Measurements from ENCODE around the gene CEP57L1. TPM values are rescaled to one million over a fixed set of nuclear protein-coding genes. Genes with fewer than 3 reads are reported as not detected.

CEP57L1 gene
- 13.9 and 19.2 TPM in 2 replicates for total RNA-seq

DNA sequence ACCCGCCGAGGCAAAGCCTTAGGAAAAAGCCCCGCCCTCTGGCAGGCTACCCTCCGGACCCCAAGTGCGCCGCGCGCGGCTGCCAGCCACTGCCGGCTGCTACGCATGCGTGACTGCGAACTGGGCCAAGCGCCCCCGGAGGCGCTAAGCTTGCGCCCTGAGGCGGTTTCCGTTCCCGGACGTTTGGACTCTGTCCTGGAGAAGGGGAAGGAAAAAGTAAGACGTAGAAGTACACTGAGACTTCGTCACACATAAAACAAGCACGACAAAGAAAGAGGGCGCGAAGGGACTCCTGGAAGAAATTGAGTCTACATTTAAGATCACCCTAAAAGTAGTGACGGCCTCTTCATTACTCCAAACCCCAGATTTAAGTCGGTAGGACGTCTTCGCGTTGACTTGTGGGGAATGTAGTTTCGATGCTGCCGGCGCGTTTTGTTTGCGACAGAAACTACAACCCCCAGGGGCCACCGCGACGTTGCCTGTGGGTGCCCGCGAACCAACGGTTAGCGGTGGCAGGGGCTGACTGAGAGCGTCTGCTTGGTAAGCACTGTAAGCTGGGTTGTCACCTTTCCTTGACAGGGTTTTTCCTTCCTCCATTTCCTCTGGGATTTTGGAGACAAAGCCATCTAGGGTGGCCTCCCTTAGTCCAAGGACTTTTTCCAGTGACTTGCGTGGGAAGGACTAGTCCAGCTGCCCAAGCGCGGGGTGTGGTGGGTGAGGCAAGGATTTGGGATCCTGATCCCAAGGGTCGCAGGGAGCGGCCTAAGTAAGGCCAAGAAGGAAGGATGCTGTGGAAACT lies at the start of gene CEP57L1:
Gene CEP57L1, plus strand, starts transcription at position 472 of the 799 bp plus-strand sequence. CDS start 49,715 bp downstream, outside the sequence.

GRCh38 chr6:109094416-109095035 lies 781 bp upstream of the CEP57L1 start, which contains the start of gene SESN1:
Gene SESN1 (minus strand): TSS chr6:109094846. CDS start chr6:109094073, 773 bp downstream.

Small RNA genes within 50 kb of the gene (small RNA-seq; reads per million reads assigned to genes)
- not detected for gene RNU6-653P

Other genes starting within 250 kb of the CEP57L1 start
- gene ARMC2, start 247.1 kb upstream of the CEP57L1 start, total RNA-seq: 1.6 and 3.1 TPM in 2 replicates
- 29.1 and 30.2 TPM in 2 replicates for gene SESN1, start 661 bp upstream of the CEP57L1 start, total RNA-seq